Muscle layer of colon (tissue), 2 donors: ENCODE data around the gene SECTM1.
"Not testable (repeated sequence)": the region's sequence is repeated elsewhere in the genome, so short reads cannot be mapped to it uniquely, and the experiment has no call there.

Experiments
- H3K27ac ChIP-seq: one replicate; pipeline ENCODE4 v1.7.0; 2013; ENCODE audit warnings: low read depth, mild to moderate bottlenecking, low read length, moderate library complexity
- H3K27me3 ChIP-seq, 2 donors: one replicate each; pipeline ENCODE4 v1.7.0; 2013; ENCODE audit warnings: low read length in 2 of 2, mild to moderate bottlenecking in 2 of 2; ENCODE audit not compliant: insufficient read depth in 2 of 2, control insufficient read depth in 1 of 2
- H3K36me3 ChIP-seq: one replicate; pipeline ENCODE4 v1.7.0; 2013; ENCODE audit warnings: mild to moderate bottlenecking, low read length; ENCODE audit not compliant: insufficient read depth
- H3K4me1 ChIP-seq: one replicate; pipeline ENCODE4 v1.7.0; 2013; ENCODE audit warnings: mild to moderate bottlenecking, low read length; ENCODE audit not compliant: insufficient read depth
- H3K4me3 ChIP-seq, 2 donors: one replicate each; pipeline ENCODE4 v1.7.0; 2013; ENCODE audit warnings: low read length in 2 of 2, low read depth in 1 of 2, mild to moderate bottlenecking in 1 of 2, moderate library complexity in 1 of 2
- H3K9ac ChIP-seq: one replicate; pipeline ENCODE4 v1.7.0; 2013; ENCODE audit warnings: low read length
- H3K9me3 ChIP-seq: one replicate; pipeline ENCODE4 v1.7.0; 2013; ENCODE audit warnings: mild to moderate bottlenecking, low read length
- donor health status: abdominal sarcoma.
- donor health status: Adenocarcinoma of cecum.

The SECTM1 gene

GRCh38 chr17:82374626-82375331 lies 41.2 kb upstream of the SECTM1 start:
- H3K4me3 ChIP-seq = no peak overlapping the region
- H3K4me1 ChIP-seq = peaks cover 9% of the 10 kb centered on the region
- H3K27me3 ChIP-seq = peaks cover 16 to 68% of the 10 kb centered on the region in 2 donors
- no peaks in the 10 kb centered on the region for H3K9me3 ChIP-seq
- H3K9ac ChIP-seq = no peak overlapping the region
- H3K27ac ChIP-seq = no peak overlapping the region
- no peaks in the 10 kb centered on the region for H3K36me3 ChIP-seq

GRCh38 chr17:82373731-82374625 lies 40.4 kb upstream of the SECTM1 start:
- Histone ChIP-seq H3K9me3 (no peaks in the 10 kb centered on the region), H3K27ac (no peak overlapping the region), H3K27me3 (peaks cover 16 to 68% of the 10 kb centered on the region in 2 donors), H3K36me3 (no peaks in the 10 kb centered on the region), H3K4me1 (peaks cover 9% of the 10 kb centered on the region), H3K4me3 (no peak overlapping the region), H3K9ac (no peak overlapping the region)

GRCh38 chr17:82373072-82373452 lies 39.5 kb upstream of the SECTM1 start:
- not testable (repeated sequence) for H3K4me3 ChIP-seq, H3K4me1 ChIP-seq, H3K9me3 ChIP-seq, H3K27ac ChIP-seq, H3K36me3 ChIP-seq, H3K9ac ChIP-seq
- H3K27me3 ChIP-seq = peaks cover 9 to 59% of the 10 kb centered on the region in 2 donors

GRCh38 chr17:82372249-82373071 lies 38.9 kb upstream of the SECTM1 start:
- no peaks in the 10 kb centered on the region for H3K36me3 ChIP-seq
- H3K27me3 ChIP-seq = peaks cover 9 to 57% of the 10 kb centered on the region in 2 donors

GRCh38 chr17:82371333-82372248 lies 38.0 kb upstream of the SECTM1 start, which contains the start of gene UTS2R:
Gene UTS2R, plus strand, starts transcription at chr17:82371765. Its CDS starts 2,560 bp downstream, at chr17:82374325.
- Histone ChIP-seq H3K4me1 (peaks cover 9% of the 10 kb centered on the region), H3K36me3 (no peaks in the 10 kb centered on the region), H3K27ac (no peak within 1 kb of the TSS), H3K27me3 (peaks cover 9 to 56% of the 10 kb centered on the region in 2 donors), H3K9me3 (no peaks in the 10 kb centered on the region), H3K4me3 (peak within 1 kb of the TSS; percentile 27 to 41), H3K9ac (no peak within 1 kb of the TSS)

More at GRCh38 chr17:82372249-82373071, 38.9 kb upstream of the SECTM1 start:
- H3K4me3 ChIP-seq = no peak overlapping the region
- H3K9ac ChIP-seq = no peak overlapping the region
- no peak overlapping the region for H3K27ac ChIP-seq
- no peaks in the 10 kb centered on the region for H3K9me3 ChIP-seq
- peaks cover 9% of the 10 kb centered on the region for H3K4me1 ChIP-seq

GRCh38 chr17:82370471-82371332 lies 37.1 kb upstream of the SECTM1 start:
- Histone ChIP-seq H3K4me3 (peak overlapping the region; percentile 27 to 41), H3K27ac (no peak overlapping the region), H3K27me3 (peaks cover 9 to 48% of the 10 kb centered on the region in 2 donors), H3K4me1 (peaks cover 9% of the 10 kb centered on the region), H3K9me3 (no peaks in the 10 kb centered on the region), H3K36me3 (no peaks in the 10 kb centered on the region), H3K9ac (no peak overlapping the region)

- Histone ChIP-seq H3K27me3 (peaks cover 9 to 33% of the 10 kb centered on the region in 2 donors), H3K4me1 (peaks cover 9% of the 10 kb centered on the region)
Measured at GRCh38 chr17:82369211-82369610, 35.6 kb upstream of the SECTM1 start.

GRCh38 chr17:82367724-82368524 lies 34.4 kb upstream of the SECTM1 start:
- peaks cover 9 to 30% of the 10 kb centered on the region in 2 donors for H3K27me3 ChIP-seq
- H3K4me3 ChIP-seq = no peak overlapping the region
- no peak overlapping the region for H3K27ac ChIP-seq
- no peaks in the 10 kb centered on the region for H3K36me3 ChIP-seq
- no peak overlapping the region for H3K9ac ChIP-seq
- no peaks in the 10 kb centered on the region for H3K9me3 ChIP-seq
- H3K4me1 ChIP-seq = peaks cover 9% of the 10 kb centered on the region

More at GRCh38 chr17:82369211-82369610, 35.6 kb upstream of the SECTM1 start:
- Histone ChIP-seq H3K4me3 (no peak overlapping the region), H3K9ac (no peak overlapping the region), H3K27ac (no peak overlapping the region), H3K36me3 (no peaks in the 10 kb centered on the region), H3K9me3 (no peaks in the 10 kb centered on the region)

GRCh38 chr17:82366749-82367148 lies 33.2 kb upstream of the SECTM1 start:
- Histone ChIP-seq H3K27ac (no peak overlapping the region), H3K4me3 (no peak overlapping the region), H3K9ac (no peak overlapping the region), H3K4me1 (peaks cover 9% of the 10 kb centered on the region), H3K9me3 (no peaks in the 10 kb centered on the region), H3K27me3 (peaks cover 9 to 19% of the 10 kb centered on the region in 2 donors), H3K36me3 (no peaks in the 10 kb centered on the region)
